Mesendoderm (in vitro differentiated cells): ENCODE results near the gene CAAP1.

Experiments used
- DNase-seq: peaks from one replicate; pipeline ENCODE4 v3.0.0; 2013
- H2AK5ac ChIP-seq: 2 replicates; pipeline ENCODE4 v1.6.1; 2013; ENCODE audit warnings: low read length, inconsistent platforms
- H2BK120ac ChIP-seq: 2 replicates; pipeline ENCODE4 v1.6.1; 2013; ENCODE audit warnings: low read depth, mild to moderate bottlenecking, low read length, moderate library complexity, mixed read lengths
- H2BK15ac ChIP-seq: replicated peaks from 2 replicates; pipeline ENCODE4 v1.6.1; 2013; ENCODE audit warnings: low read depth, mild to moderate bottlenecking, moderate library complexity
- H2BK5ac ChIP-seq: 2 replicates; pipeline ENCODE4 v1.6.1; 2013; ENCODE audit warnings: low read length, inconsistent platforms
- H3K18ac ChIP-seq: 2 replicates; pipeline ENCODE4 v1.6.1; 2013; ENCODE audit warnings: mild to moderate bottlenecking, low read length, mixed read lengths
- H3K23ac ChIP-seq: one replicate; pipeline ENCODE4 v1.6.1; 2013; ENCODE audit warnings: low read length
- H3K27ac ChIP-seq: 2 replicates; pipeline ENCODE4 v1.5.1; 2013; ENCODE audit warnings: low read depth, mild to moderate bottlenecking, inconsistent platforms, low read length, moderate library complexity
- H3K27me3 ChIP-seq: 2 replicates; pipeline ENCODE4 v1.6.1; 2013; ENCODE audit warnings: low read length, control low read depth, mild to moderate bottlenecking, inconsistent platforms; ENCODE audit not compliant: insufficient read depth, poor library complexity
- H3K36me3 ChIP-seq: 2 replicates; pipeline ENCODE4 v1.6.1; 2013; ENCODE audit warnings: low read length, inconsistent platforms; ENCODE audit not compliant: control insufficient read depth, insufficient read depth
- H3K4ac ChIP-seq: one replicate; pipeline ENCODE4 v1.6.1; 2013; ENCODE audit warnings: low read depth, mild to moderate bottlenecking, low read length, moderate library complexity
- H3K4me1 ChIP-seq: 2 replicates; pipeline ENCODE4 v1.6.1; 2013; ENCODE audit warnings: low read depth, low read length, inconsistent platforms; ENCODE audit not compliant: control insufficient read depth
- H3K4me2 ChIP-seq: 2 replicates; pipeline ENCODE4 v1.6.1; 2013; ENCODE audit warnings: low read length
- H3K4me3 ChIP-seq: 2 replicates; pipeline ENCODE4 v1.5.1; 2013; ENCODE audit warnings: mild to moderate bottlenecking, low read length
- H3K56ac ChIP-seq: one replicate; pipeline ENCODE4 v1.6.1; 2013; ENCODE audit warnings: low read length
- H3K79me1 ChIP-seq: 2 replicates; pipeline ENCODE4 v1.6.1; 2013; ENCODE audit warnings: low read length, inconsistent platforms
- H3K79me2 ChIP-seq: 2 replicates; pipeline ENCODE4 v1.6.1; 2013; ENCODE audit warnings: mild to moderate bottlenecking, low read length; ENCODE audit not compliant: control insufficient read depth, insufficient read depth
- H3K9ac ChIP-seq: 2 replicates; pipeline ENCODE4 v1.6.1; 2013; ENCODE audit warnings: low read length, inconsistent platforms
- H4K5ac ChIP-seq: one replicate; pipeline ENCODE4 v1.6.1; 2013; ENCODE audit warnings: low read length
- H4K8ac ChIP-seq: one replicate; pipeline ENCODE4 v1.6.1; 2013; ENCODE audit warnings: low read depth, mild to moderate bottlenecking, control low read depth, low read length, moderate library complexity
- WGBS: extraction: QIAGEN DNeasy Blood & Tissue Kit; methylation state at CpG from one replicate; pipeline ENCODE4 v1.1.7; 2013; ENCODE audit warnings: low lambda C conversion rate, missing lambda C conversion rate; ENCODE audit not compliant: insufficient coverage; ENCODE audit errors: extremely low coverage; 5-methylcytosine and 5-hydroxymethylcytosine counted together

Gene CAAP1

DNA sequence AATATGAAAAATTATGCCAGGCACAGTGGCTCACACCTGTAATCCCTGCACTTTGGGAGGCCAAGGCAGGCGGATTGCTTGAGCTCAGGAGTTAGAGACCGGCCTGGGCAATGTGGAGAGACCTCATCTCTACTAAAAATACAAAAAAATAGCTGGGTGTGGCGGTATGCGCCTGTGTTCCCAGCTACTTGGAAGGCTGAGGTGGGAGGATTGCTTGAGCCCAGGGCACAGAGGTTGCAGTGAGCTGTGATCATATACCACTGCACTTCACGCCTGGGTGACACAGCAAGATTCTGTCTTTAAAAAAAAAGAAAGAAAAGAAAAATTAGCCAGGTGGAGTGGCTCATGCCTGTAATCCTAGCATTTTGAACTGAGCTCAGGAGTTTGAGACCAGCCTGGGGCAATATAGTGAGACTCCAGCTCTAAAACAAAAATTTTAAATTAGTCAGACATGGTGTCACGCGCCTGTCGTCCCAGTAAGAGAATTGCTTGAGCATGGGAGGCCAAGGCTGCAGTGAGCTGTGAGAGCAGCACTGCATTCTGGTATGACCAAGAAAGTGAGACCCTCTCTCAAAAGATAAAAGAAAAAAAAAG lies 36.4 kb upstream of the CAAP1 start:
- Histone ChIP-seq H4K5ac (no peak overlapping the region), H2BK120ac (no peak overlapping the region), H3K79me1 (peaks cover 2% of the 10 kb centered on the region), H3K36me3 (no peaks in the 10 kb centered on the region), H3K18ac (no peak overlapping the region), H3K4me2 (no peak overlapping the region), H3K9ac (no peak overlapping the region), H3K27me3 (no peaks in the 10 kb centered on the region), H3K4me3 (no peak overlapping the region), H3K56ac (no peak overlapping the region), H3K4ac (no peak overlapping the region), H3K4me1 (no peaks in the 10 kb centered on the region), H3K27ac (no peak overlapping the region), H3K79me2 (no peaks in the 10 kb centered on the region), H2BK15ac (no peak overlapping the region), H4K8ac (no peak overlapping the region), H2BK5ac (no peak overlapping the region), H3K23ac (no peak overlapping the region), H2AK5ac (no peak overlapping the region)
- no peak for DNase-seq
- no CpG with 5 or more reads among the region's 8 CpGs for WGBS

DNA sequence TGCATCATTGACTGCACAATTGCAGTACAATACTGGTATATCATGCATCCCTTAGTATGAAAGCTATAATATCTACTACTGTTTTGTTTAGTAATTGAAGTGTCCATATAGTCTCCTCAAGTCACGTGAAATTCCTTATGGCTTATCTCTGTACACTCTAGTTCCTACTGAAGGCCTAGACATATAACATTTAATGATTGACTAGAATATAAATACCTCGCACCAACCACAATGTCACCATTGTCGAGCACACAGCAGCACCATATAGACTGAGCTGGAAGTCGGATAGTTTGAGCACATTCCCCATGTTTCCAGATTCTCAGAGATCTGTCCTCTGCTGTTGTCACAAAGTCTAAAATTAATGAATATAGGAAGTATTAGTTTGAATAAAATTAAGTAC lies 33.0 kb upstream of the CAAP1 start:
- no peak overlapping the region for H3K4me3 ChIP-seq
- no peak for DNase-seq
- H3K4ac ChIP-seq: no peak overlapping the region
- no peak overlapping the region for H3K23ac ChIP-seq
- no peak overlapping the region for H3K4me2 ChIP-seq
- no CpG with 5 or more reads among the region's 4 CpGs for WGBS
- H3K18ac ChIP-seq: no peak overlapping the region
- H3K36me3 ChIP-seq: no peaks in the 10 kb centered on the region
- no peak overlapping the region for H2BK15ac ChIP-seq
- peaks cover 2% of the 10 kb centered on the region for H3K79me1 ChIP-seq
- no peak overlapping the region for H2BK120ac ChIP-seq
- no peak overlapping the region for H4K8ac ChIP-seq
- H2AK5ac ChIP-seq: no peak overlapping the region
- H3K4me1 ChIP-seq: no peaks in the 10 kb centered on the region
- no peaks in the 10 kb centered on the region for H3K27me3 ChIP-seq
- H3K27ac ChIP-seq: no peak overlapping the region
- H3K9ac ChIP-seq: no peak overlapping the region
- H3K79me2 ChIP-seq: no peaks in the 10 kb centered on the region
- H2BK5ac ChIP-seq: no peak overlapping the region
- no peak overlapping the region for H4K5ac ChIP-seq
- H3K56ac ChIP-seq: no peak overlapping the region

DNA sequence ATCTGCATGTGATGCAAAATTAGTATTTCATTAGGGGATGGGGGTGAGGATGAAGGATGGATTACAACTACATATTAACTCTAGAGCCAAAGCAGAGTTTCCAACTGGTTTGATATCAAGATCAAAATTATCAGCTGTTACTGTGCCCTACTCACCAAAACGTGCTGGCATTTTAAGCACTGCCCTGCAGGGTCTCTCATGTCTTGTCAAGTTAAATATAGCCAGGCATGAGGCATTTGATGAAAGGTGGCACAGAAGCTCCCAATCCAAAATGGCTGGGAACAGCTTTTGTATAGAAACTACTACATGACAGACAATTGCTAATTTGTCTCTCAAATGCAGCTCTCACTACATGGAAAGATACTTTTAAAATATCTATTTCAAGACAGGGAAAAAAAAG lies 27.1 kb upstream of the CAAP1 start:
- H3K36me3 ChIP-seq: peaks cover 3% of the 10 kb centered on the region
- H3K4ac ChIP-seq: no peak overlapping the region

DNA sequence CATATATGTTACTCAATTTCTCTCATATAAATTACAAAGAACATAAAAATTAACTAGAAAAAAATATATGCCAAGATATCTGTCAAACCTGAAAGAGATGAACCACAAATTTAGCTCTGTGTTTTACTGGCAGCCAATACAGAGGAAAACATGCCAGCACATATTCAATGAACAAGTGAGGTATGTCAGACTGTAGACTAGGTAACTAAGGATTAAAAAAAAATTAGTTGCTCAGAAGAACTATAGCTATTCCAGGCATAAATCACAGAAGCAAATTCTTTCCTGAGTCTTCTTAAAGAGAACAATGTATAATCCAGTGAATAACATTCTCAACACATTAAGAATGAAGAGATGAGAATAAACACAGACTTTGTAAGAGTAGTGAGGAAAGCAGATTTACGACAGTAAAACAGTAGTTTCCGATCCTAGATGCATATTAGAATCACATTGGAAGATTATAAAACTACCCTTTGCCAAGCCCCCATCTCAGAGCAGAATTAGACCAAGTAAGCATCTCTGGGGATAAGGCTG lies 20.6 kb upstream of the CAAP1 start:
- H3K23ac ChIP-seq: no peak overlapping the region
- DNase-seq: no peak
- H3K4me1 ChIP-seq: no peaks in the 10 kb centered on the region
- no peaks in the 10 kb centered on the region for H3K79me1 ChIP-seq
- no peak overlapping the region for H3K4me2 ChIP-seq
- H3K79me2 ChIP-seq: no peaks in the 10 kb centered on the region
- no peak overlapping the region for H3K4ac ChIP-seq
- no peak overlapping the region for H2BK5ac ChIP-seq
- H3K27me3 ChIP-seq: no peaks in the 10 kb centered on the region
- no peak overlapping the region for H2BK15ac ChIP-seq
- WGBS: no CpG with 5 or more reads among the region's 2 CpGs
- no peak overlapping the region for H2AK5ac ChIP-seq
- no peak overlapping the region for H3K4me3 ChIP-seq
- peaks cover 2% of the 10 kb centered on the region for H3K36me3 ChIP-seq
- H2BK120ac ChIP-seq: no peak overlapping the region
- H3K9ac ChIP-seq: no peak overlapping the region
- no peak overlapping the region for H4K8ac ChIP-seq
- H3K56ac ChIP-seq: no peak overlapping the region
- H4K5ac ChIP-seq: no peak overlapping the region
- no peak overlapping the region for H3K27ac ChIP-seq
- H3K18ac ChIP-seq: no peak overlapping the region

More for the DNA sequence above, 27.1 kb upstream of the CAAP1 start:
- Histone ChIP-seq H3K9ac (no peak overlapping the region), H3K56ac (no peak overlapping the region), H3K79me2 (no peaks in the 10 kb centered on the region), H2BK120ac (no peak overlapping the region), H3K4me1 (no peaks in the 10 kb centered on the region), H3K18ac (no peak overlapping the region), H2BK5ac (no peak overlapping the region), H2AK5ac (no peak overlapping the region), H3K27ac (no peak overlapping the region), H2BK15ac (no peak overlapping the region), H3K27me3 (no peaks in the 10 kb centered on the region), H3K79me1 (no peaks in the 10 kb centered on the region), H3K4me2 (no peak overlapping the region), H4K5ac (no peak overlapping the region), H3K23ac (no peak overlapping the region), H4K8ac (no peak overlapping the region), H3K4me3 (no peak overlapping the region)
- WGBS: no CpG with 5 or more reads among the region's 1 CpG
- DNase-seq: no peak

DNA sequence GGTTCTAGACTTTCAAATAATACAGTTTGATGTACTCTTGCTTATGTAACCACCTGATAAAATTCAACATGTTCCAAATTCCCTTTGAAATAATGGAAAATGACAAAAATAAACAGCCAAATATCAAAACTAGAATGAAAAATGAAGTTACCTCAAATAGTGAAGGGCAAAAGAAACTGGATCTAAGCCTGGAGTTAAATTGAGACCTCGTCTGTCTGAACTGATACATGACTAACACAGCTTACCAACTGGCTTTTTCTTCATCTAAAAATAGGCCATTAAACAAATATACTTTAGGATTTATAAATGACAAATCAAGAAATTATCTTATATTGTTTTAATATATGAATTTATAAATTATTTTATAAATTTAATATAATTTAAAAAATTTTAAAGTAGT lies 12.1 kb upstream of the CAAP1 start:
- H2BK15ac ChIP-seq: no peak overlapping the region
- no peak overlapping the region for H3K4me3 ChIP-seq

DNA sequence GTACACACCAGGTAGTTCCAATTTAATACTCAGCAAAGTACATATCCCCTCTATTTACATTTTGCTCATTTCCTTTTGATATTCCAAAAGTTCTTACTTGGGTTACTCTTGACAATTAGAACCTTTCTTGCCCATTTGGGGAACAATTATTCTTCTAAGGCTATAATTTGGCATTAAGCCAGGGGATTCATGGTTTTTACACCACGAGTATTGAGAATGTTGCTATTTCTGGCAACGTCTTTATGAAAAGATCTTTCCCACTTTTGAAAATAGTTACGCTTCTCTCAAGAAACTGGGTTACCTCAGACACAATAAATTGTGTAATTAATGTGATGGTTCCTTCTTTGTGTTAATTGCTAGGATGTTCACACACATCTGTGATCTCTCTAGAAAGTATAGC lies 11.5 kb upstream of the CAAP1 start:
- Histone ChIP-seq H3K27me3 (no peaks in the 10 kb centered on the region), H3K18ac (no peak overlapping the region), H3K36me3 (peaks cover 2% of the 10 kb centered on the region), H2BK120ac (no peak overlapping the region), H4K8ac (no peak overlapping the region), H3K4ac (no peak overlapping the region), H3K23ac (no peak overlapping the region), H3K4me2 (no peak overlapping the region), H3K79me2 (no peaks in the 10 kb centered on the region), H3K56ac (no peak overlapping the region), H2BK5ac (no peak overlapping the region), H3K27ac (no peak overlapping the region), H3K79me1 (no peaks in the 10 kb centered on the region), H3K4me3 (no peak overlapping the region), H2AK5ac (no peak overlapping the region), H4K5ac (no peak overlapping the region), H2BK15ac (no peak overlapping the region), H3K4me1 (no peaks in the 10 kb centered on the region), H3K9ac (no peak overlapping the region)
- no peak for DNase-seq
- no CpG with 5 or more reads among the region's 3 CpGs for WGBS

More for the DNA sequence above, 12.1 kb upstream of the CAAP1 start:
- H3K23ac ChIP-seq: no peak overlapping the region
- no peaks in the 10 kb centered on the region for H3K4me1 ChIP-seq
- H3K79me2 ChIP-seq: no peaks in the 10 kb centered on the region
- no peak overlapping the region for H3K18ac ChIP-seq
- H3K9ac ChIP-seq: no peak overlapping the region
- H4K5ac ChIP-seq: no peak overlapping the region
- no peak overlapping the region for H3K4me2 ChIP-seq
- H4K8ac ChIP-seq: no peak overlapping the region
- H3K36me3 ChIP-seq: peaks cover 2% of the 10 kb centered on the region
- H3K27ac ChIP-seq: no peak overlapping the region
- DNase-seq: no peak
- no peak overlapping the region for H3K56ac ChIP-seq
- H3K27me3 ChIP-seq: no peaks in the 10 kb centered on the region
- H3K79me1 ChIP-seq: no peaks in the 10 kb centered on the region
- H2BK120ac ChIP-seq: no peak overlapping the region
- H3K4ac ChIP-seq: no peak overlapping the region
- WGBS: no CpG with 5 or more reads among the region's 1 CpG
- no peak overlapping the region for H2BK5ac ChIP-seq
- no peak overlapping the region for H2AK5ac ChIP-seq
